Measurements from ENCODE around the gene PTH1R. TPM values are rescaled to one million over a fixed set of nuclear protein-coding genes. Genes with fewer than 3 reads are reported as not detected.

The PTH1R gene
- polyA plus RNA-seq (ENCODE audit: insufficient read length in 10 of 10), result 10 to 100 TPM in 4 of 10 donors, 1 to 10 TPM in 6; 6.9 to 39.0 (median 8.6) TPM
- long read RNA-seq, donor 1, result 0 reads
- long read RNA-seq, donor 2, result 0 reads
- long read RNA-seq, donor 3, result 0 reads
- long read RNA-seq, donor 4, partial matches to known transcripts, result 0 of 1 reads
- long read RNA-seq, donor 4, other reads (novel, unspliced or antisense), result 0 of 1 reads
- long read RNA-seq, donor 5, partial matches to known transcripts, result 0 of 1 reads
- long read RNA-seq, donor 5, other reads (novel, unspliced or antisense), result 0 of 1 reads
- long read RNA-seq, donor 6, partial matches to known transcripts, result 0 of 1 reads
- long read RNA-seq, donor 6, other reads (novel, unspliced or antisense), result 0 of 1 reads
- long read RNA-seq, donor 7, partial matches to known transcripts, result 0 of 1 reads
- long read RNA-seq, donor 7, other reads (novel, unspliced or antisense), result 0 of 1 reads
- long read RNA-seq, donor 8, partial matches to known transcripts, result 0 of 1 reads
- long read RNA-seq, donor 8, other reads (novel, unspliced or antisense), result 0 of 1 reads
- long read RNA-seq, donor 9, result 0 reads

DNA sequence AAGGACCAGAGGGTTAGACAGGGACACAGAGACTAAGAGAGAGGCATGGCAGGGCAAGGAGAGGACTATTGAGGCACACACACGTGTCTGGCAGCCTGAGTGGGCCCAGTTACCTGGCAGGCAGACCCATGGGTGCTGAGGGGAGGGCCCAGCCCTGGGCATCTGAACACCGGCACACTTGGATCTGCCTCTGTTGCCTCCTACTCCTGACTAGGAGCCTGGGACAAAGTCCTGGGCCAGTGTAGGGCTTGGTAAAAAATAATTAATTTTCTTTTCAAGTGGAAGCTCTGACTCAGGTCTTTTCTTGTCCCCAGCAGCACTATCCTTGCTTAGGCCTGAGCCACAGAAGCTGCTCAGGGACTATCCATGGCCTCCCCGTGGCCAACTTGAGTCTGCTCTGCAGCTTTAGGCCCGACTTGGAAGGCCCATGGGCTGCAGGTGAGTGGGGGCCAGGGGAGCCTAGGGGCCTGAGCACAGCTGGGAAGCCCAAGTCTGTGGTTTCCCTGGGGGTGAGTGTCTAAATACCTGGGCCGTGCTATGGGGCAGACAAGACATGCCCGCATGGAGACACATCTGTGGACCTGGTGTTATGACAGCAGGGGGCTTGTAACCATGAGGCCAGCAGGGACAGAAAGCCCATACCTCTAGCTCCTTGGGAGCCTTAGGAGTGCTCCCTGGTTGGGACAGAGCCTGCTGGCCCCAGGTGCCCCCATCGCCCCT is at the start of gene PTH1R:
PTH1R (plus strand) TSS at position 316 of the 720 bp plus-strand sequence. CDS start 5,839 bp downstream, outside the sequence.
- DNase-seq, result no peak

DNA sequence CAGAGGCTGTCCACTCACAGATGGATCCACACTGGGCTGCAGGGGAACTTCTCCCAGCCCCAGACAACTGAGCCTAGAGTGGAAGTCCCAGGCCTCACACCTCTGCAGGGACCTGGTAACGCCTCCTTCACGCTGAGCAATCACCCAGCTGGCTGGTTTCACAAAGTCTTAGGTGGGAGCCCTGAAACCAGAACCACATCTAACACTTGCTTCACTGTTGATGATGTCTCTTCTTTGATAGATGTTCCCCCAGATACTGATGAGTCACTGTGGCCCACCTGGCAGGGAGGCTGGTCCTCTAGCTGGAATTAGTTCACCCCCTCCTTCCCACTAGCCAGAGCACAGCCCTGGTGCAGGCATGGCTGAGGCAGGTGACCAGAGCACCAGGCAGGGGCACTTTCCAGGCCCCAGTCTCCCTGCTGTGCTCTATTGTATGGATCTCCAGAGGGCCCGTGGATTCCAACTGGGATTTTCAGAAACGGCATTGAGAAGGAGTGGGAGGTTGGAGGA is 47.8 kb upstream of the PTH1R start:
- DNase-seq, result no peak

DNA sequence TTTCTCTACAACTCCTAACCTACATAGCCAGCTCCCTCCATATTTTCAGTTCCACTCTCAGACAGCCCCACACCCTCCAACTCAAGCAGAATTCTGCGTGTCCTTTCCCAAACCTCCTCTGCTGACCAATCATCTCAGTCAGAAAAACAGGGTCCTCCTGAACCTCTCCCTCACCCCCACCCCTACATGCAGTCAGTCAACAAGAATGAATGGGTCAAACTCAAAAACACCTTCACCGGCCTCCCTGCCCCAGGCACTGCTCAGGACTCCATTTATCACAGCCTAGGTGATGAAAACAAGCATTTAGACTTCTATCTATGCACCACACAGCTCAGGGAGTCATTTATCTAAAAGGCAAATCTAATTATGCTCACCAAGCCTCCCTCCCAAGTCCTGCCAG is 46.7 kb upstream of the PTH1R start:
- no peak for DNase-seq

DNA sequence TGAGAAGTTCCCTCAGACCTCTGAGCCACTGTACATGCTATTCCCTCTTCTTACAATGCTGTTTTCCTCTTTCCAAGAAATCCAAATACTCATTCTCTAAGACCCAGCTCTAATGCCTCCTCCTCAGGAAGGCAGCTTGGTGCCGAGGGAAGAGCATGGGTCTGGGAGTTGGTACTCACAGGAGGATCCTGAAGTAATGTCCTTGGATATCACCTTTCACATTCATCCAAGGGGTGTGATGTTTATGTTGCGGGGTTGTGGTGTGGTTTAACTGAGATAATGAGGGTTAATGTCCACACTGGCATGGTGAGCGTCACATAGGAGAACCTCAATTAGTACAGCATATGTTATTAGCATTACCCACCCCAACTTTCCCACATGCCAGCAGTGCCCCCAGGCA is 46.2 kb upstream of the PTH1R start:
- no peak for DNase-seq

DNA sequence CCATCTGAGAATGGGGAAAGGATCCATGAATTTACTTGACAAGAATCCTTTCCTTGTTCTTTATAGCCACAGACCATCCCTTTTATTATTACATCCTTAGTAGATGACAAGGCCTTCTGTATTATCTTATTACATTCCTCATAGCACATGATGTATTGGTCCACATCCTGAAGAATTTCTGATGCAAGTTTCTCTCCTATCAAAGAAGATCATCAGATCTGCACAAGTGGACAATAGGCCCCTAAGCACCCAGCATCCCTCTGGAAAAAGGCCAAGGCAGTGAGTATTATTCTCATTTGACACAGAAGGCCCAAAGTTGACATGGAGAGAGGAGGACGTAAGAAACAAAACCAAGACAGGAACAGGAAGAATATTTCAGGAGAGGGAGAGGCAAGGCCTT is 45.7 kb upstream of the PTH1R start:
- no peak for DNase-seq

DNA sequence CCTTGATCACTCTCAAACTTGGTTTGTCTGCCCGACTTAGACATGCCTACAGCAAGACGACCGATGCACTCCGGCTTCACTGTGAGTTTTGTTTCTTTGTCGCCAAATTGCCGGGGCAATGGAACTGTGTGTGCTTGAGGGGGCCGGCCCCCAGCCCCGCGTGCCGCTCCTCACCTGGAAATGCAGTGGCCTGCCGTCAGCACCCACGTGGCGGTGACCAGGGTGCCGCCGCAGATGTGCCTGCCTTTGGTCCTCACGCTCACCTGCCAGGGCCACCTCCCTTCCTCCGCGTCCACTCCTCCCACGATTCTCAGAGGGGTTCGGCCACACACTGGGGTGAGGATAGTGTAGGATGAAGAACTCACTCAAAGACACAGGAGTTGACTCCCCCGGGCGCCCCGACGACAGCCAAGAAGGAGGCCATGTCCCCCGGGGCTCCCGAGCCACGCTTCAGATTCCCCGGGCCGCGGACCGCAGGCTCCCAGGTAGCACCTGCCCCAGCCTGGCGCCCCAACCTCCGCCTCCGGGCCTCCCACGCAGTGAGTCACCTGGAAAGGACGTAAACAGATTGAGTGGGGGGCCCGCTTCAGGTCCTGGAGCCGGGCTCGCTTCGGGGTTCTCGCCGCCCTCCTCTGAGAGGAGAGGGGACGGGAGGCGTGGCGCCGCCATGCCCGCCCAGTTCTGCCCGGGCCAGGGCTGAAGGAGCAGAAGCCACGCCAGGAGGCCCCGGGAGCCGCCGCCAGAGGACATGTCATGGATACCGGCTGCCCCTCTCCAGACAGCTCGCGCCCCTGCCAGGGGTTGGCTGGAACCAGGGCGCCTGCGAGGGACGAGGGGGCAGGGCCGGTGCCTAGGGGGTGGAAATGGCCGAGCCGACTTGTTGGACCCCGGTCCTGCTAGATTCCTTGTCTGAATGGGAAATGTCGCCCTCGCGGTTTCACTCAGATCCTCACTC is 43.9 kb upstream of the PTH1R start:
- no peak for DNase-seq

DNA sequence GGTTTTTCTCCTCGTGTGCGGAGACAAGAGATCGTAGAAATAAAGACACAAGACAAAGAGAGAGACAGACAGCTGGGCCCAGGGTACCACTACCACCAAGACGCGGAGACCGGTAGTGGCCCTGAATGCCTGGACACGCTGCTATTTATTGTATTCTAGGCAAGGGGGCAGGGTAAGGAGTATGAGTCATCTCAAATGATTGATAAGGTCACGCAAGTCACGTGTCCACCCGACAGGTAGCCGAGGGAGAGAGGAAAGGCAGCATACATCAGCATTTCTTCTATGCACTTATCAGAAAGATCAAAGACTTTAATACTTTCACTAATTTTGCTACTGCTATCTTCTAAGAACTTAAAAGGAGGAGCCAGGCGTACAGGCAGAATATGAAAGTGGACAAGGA is 42.5 kb upstream of the PTH1R start:
- no peak for DNase-seq

DNA sequence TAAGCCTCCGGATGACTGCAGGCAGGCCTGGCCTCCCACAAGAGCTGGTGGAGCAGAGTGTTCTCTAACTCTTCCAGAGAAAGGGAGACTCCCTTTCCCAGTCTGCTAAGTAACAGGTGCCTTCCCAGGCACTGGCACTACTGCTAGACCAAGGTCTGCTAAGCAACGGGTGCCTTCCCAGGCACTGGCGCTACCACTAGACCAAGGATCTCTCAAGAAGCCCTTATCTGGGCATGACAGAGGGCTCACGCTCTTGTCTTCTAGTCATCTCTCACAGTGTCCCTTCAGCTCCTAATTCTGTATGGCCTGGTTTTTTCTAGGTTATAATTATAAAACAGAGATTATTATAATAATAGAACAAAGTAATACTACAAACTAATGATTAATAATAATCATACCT is 42.0 kb upstream of the PTH1R start:
- no peak for DNase-seq

DNA sequence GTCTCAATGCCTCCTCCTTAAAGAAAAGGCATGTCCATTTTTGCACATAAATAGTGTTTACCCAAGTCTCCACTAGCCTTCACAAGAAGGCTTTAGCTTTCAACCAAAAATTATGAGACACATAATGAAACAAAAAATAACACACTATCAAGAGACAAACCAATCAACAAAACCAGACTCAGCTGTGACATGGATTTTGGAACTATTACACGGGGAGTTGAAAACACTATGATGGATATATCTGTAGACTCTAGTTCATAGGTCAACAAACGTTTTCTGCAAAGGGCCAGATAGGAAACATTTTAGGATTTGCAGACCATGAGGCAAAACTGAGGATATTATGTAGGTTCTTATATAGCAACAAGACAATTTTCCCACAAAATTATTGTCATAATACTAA is 39.2 kb upstream of the PTH1R start:
- no peak for DNase-seq

DNA sequence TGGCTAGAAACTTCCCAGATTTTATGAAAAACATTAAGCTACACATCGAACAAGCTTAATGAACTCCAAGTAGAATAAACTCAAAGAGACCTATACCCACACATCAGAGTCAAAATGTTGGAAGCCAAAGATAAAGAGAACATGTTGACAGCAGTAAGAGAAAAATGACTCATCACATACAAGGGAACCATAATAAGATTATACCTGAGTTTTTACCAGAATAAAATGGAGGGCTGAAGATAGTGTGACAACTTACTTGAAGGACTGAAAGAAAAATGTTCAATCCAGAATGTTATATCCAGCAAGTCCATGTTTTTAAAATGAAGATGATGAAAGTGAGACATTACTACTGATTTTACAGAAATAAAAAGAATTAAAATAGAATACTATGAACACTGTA is 37.0 kb upstream of the PTH1R start:
- DNase-seq, result no peak

DNA sequence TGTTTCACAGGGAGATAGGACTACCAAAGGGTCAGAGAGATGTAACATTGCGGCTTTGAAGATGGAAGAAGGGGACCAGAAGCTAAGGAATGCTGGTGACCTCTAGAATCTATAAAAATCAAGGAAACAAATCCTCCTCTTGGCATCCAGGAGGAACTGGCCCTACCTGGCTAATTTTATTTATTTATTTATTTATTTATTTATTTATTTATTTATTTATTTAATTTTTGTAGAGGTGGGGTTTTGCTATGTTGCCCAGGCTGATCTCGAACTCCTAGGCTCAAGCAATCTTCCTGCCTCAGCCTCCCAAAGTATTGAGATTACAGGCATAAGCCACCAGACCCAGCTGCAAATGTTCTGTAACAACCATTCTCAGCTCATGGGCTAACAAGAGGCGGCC is 34.0 kb upstream of the PTH1R start:
- DNase-seq, result no peak

DNA sequence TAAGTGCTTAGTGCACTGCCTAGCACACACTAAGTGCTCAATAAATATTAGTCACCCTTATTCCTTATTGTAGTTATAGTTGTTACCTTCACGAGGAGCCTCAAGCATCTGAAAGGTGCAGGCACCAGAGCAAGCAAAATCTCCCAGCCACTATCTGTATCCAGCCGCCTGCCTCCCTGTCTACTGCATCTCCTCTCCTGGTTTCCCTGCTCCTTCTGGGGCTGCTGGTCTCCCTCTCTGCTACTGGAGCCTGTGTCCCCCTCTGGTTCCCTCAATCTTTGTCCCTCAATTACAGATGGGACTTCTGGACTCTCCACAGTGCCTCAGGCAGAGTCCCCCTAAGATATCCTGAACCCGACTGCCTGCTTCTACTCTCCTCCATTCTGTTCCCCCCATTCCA is 33.1 kb upstream of the PTH1R start:
- peak in 1 of 3 donors; percentile 27 for DNase-seq

DNA sequence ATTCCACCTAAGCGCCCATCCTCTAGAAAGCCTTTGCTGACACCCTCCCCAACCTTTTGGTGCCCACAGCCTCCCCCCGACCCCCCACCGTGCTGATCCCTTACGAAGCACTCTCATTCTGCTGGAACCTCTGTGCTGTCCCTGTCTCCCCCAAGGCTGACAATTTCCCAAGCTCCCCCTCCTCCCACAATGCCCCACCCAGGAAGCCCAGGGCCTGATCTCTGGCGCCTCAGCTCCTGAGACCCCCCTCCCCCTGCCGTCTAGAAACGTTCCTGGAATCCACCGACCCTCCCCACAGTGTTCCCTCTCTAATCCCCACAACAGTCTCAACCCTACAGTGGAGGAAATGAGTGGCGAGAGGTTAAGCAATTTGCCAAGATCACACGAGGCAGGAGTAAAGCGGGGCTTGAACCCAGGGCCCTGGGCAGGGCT is 32.6 kb upstream of the PTH1R start:
- no peak for DNase-seq

DNA sequence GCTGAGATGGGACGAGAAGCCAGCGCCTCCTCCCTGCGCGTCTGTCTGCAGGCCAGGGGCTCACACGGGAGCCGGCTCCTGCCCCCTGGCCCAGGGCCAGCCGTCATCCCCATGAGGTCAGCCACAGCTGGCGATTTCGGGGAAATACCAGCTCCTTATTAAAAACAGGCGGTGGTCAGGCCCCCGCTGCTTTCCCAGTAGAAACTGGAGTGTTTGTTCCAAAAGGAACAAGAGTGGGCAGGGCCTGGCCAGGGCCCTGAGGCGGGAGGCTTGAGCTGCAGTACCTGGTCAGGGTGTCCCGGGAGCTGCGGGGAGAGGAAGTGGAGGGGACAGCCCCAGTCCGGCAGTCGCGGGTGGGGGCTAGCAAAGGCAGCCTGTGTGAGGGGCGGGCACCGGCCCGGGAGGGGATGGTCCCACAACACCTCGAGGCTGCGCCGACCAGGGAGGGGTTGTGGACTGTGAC is 32.1 kb upstream of the PTH1R start:
- peak; percentile 59 to 91 (median 72) for DNase-seq

DNA sequence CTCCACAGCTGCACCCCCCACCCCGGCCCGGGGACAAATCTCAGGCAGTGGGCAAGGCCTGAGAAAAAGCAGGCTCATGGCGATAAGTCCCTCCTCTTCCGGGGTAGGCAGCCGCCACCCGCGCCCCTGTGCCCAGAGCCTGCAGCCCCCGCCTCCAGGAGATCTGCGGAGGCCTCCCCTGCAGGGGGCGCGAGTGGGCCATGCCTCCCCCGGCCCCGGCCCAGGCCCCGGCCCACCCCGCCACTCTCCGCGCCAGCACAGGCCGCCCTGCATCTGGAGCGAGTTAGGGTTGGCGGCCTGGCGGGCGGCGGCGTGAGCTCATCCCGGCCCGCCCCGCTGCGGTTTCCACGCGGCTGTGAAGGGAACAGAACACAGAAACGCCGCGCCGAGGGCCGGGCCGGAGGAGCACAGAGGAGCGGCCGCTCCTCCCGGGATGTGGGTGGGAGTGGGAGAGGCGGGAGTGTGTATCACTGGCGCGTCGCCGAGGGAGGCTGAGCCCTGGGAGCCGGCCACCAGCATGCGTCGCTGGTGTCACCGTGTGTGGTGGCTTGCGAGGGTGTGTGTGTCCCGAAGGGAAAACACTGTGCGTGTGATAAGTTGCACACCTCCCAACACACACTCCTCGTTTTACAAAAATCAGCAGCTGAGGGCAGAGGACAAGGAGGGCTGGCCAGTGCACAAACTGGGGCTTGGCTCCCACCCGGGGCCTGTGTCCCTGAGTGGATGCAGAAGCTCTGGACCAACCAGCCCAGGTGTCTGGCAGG is 31.5 kb upstream of the PTH1R start:
- DNase-seq, result peak; percentile 81 to 95 (median 86)

DNA sequence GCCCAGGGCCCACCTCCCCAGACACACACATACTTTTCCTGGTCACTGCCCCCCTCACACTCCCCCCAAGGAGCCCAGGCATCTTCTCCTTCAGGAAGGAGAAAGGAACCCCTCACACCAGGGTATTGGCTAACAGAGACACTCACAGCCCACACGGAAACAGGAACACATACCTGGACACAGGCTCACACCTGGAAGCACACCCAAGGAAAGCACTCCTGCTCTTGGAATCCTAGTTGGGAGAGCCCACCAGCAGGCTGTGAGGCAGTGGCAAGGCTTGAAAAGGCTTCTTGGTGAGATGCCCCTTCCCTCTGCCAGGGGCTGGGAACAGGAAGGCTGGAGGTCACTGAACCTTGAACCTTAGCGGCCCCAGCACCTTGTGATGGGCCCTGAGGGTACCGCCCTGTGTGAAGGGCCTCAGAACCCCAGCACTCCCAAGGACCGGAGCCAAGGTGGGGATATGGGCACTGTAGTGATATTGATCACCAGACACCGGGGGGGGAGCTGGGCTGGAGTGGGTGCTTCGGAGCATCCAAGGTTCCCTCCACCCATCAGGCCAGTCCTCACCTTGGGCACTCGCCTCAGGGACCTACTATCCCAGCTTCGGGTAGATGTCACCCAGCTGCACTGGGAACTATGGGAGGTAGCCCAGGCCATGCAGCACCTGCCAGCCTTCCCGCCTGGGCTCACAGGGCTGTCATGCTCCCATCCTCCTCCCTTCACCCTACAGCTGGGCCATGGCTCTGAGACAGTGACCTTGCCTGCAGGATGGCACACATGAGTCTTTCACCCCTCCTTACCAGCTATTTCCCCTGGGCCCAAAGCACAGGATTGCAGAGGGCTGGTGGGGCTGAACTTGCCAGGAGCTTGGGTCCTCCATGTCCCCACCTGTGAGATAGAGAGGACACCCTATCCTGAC is 30.6 kb upstream of the PTH1R start:
- peak in 1 of 3 donors; percentile 23 for DNase-seq

DNA sequence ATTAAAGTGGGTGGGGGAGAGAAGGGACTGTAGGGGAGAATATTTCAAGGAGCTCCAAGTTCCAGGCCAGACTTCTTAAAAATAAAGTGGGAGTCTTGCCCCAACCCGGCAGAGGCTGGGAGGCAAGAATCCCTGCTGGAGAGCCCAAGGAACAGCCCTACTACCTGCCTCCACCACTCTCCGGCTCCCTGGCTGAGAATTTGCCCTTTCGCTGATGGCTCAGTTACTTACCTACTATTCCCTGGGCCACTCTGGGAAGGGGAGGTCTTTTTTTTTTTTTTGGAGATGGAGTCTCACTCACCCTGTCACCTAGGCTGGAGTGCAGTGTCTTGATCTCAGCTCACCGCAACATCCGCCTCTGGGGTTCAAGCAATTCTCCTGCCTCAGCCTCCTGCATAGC is 29.8 kb upstream of the PTH1R start:
- DNase-seq, result no peak

DNA sequence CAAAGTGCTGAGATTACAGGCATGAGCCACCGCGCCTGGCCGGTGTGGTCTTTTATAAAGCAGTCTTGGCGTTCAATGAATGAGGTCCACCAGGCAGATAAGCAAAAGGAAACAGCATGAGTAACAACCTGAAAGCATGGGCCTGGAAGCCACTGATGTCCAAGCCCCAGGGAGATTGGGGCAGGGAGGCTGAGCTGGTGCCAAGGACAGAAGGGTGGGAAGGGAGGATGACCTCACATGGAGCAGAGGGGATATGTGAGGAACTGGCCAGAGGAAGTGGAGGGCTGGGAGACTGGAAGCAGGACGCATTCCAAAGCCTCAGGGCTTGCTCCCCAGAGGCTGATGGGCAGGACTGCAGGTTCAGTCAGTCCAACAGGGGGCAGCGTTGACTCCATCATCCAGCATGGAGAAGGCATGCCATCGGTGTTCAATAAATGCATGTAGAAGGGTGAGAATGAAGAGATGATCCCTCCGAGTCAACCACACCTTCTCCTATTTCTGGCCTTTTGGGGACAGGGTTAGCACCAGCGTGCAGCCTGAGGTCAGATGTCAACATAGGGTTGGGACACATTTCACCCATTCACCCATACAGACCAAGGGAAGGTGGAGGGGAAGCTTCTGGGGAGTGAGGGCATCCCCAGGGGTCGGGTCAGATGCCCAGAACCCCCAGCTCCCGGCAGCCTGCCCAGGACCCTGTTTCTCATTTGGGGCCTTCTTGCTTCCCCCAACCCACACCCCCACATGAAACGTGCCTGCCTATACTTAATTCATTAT is 29.1 kb upstream of the PTH1R start:
- DNase-seq, result peak in 1 of 3 donors; percentile 33

Measured in muscle of back (tissue), 13 donors.